CD4-positive, alpha-beta T cell treated with Interferon gamma for 1 hour (primary cell): ENCODE measurements around the gene RIBC2.

Experiments used
- DNase-seq: peaks from one replicate; pipeline ENCODE4 v3.0.0-alpha.2; 2020

RIBC2 gene

GRCh38 chr22:45476814-45477213, 63.3 kb downstream of the RIBC2 start:
- DNase-seq = no peak

GRCh38 chr22:45477366-45478107, 64.0 kb downstream of the RIBC2 start:
- DNase-seq = no peak

- DNase-seq = no peak
Measured at GRCh38 chr22:45478108-45478771, 64.7 kb downstream of the RIBC2 start.

- no peak for DNase-seq
Measured at GRCh38 chr22:45480717-45481116, 67.2 kb downstream of the RIBC2 start.

GRCh38 chr22:45481661-45482060, 68.2 kb downstream of the RIBC2 start:
- no peak for DNase-seq
